ENCODE measurements around the gene FAM124B.

Gene FAM124B

GRCh38 chr2:224333726-224334482 lies 68.0 kb downstream of the FAM124B start:
- no peak for DNase-seq

- no peak for DNase-seq
Observed at GRCh38 chr2:224331698-224332097, 70.2 kb downstream of the FAM124B start.

GRCh38 chr2:224328798-224329197 lies 73.1 kb downstream of the FAM124B start:
- no peak for DNase-seq
